GM21360 (cell line): Measurements from ENCODE around the gene TIMP4.

Experiments
- ATAC-seq: cut with Tn5 transposase; IDR thresholded peaks from one replicate; pipeline ENCODE4 v1.9.1; 2021; ENCODE audit warnings: mild to moderate bottlenecking, moderate library complexity; ENCODE audit not compliant: unreplicated experiment

The TIMP4 gene

GRCh38 chr3:12186046-12186445 lies 27.3 kb upstream of the TIMP4 start:
- no peak for ATAC-seq

- no peak for ATAC-seq
These were observed 26.5 kb upstream of the TIMP4 start for GRCh38 chr3:12185172-12185710.

GRCh38 chr3:12184541-12184940 lies 25.8 kb upstream of the TIMP4 start:
- no peak for ATAC-seq

GRCh38 chr3:12182687-12183441 lies 24.2 kb upstream of the TIMP4 start:
- no peak for ATAC-seq

GRCh38 chr3:12181806-12182205 lies 23.1 kb upstream of the TIMP4 start:
- ATAC-seq = no peak

GRCh38 chr3:12181301-12181700 lies 22.6 kb upstream of the TIMP4 start:
- no peak for ATAC-seq

GRCh38 chr3:12180631-12181030 lies 21.9 kb upstream of the TIMP4 start:
- ATAC-seq = no peak

- no peak for ATAC-seq
These were observed 21.5 kb upstream of the TIMP4 start for GRCh38 chr3:12180218-12180617.

GRCh38 chr3:12179441-12179840 lies 20.7 kb upstream of the TIMP4 start:
- ATAC-seq = no peak

GRCh38 chr3:12178091-12178820 lies 19.5 kb upstream of the TIMP4 start:
- ATAC-seq = no peak

- ATAC-seq = no peak
These were observed 18.4 kb upstream of the TIMP4 start for GRCh38 chr3:12177126-12177525.

GRCh38 chr3:12175844-12176453 lies 17.2 kb upstream of the TIMP4 start:
- ATAC-seq = no peak

GRCh38 chr3:12175137-12175593 lies 16.5 kb upstream of the TIMP4 start:
- ATAC-seq = no peak

GRCh38 chr3:12170207-12170606 lies 11.5 kb upstream of the TIMP4 start:
- no peak for ATAC-seq

- no peak for ATAC-seq
These were observed 7.2 kb upstream of the TIMP4 start for GRCh38 chr3:12165909-12166308.

GRCh38 chr3:12159227-12159601 lies 502 bp upstream of the TIMP4 start:
- ATAC-seq = no peak

GRCh38 chr3:12157026-12157425 lies 1.7 kb downstream of the TIMP4 start:
- no peak for ATAC-seq

GRCh38 chr3:12155828-12156227 lies 2.9 kb downstream of the TIMP4 start:
- ATAC-seq = no peak

- ATAC-seq = no peak
These were observed 3.4 kb downstream of the TIMP4 start for GRCh38 chr3:12155264-12155663.

GRCh38 chr3:12154151-12154550 lies 4.6 kb downstream of the TIMP4 start:
- no peak for ATAC-seq

GRCh38 chr3:12150112-12150511 lies 8.6 kb downstream of the TIMP4 start:
- ATAC-seq = no peak

- no peak for ATAC-seq
These were observed 9.7 kb downstream of the TIMP4 start for GRCh38 chr3:12149029-12149428.
